ENCODE results near the gene AKIP1. TPM values are rescaled to one million over a fixed set of nuclear protein-coding genes. Genes with fewer than 3 reads are reported as not detected.

The AKIP1 gene
- total RNA-seq, 2 experiments from 2014 or later, result 25.2 to 28.2 TPM

DNA sequence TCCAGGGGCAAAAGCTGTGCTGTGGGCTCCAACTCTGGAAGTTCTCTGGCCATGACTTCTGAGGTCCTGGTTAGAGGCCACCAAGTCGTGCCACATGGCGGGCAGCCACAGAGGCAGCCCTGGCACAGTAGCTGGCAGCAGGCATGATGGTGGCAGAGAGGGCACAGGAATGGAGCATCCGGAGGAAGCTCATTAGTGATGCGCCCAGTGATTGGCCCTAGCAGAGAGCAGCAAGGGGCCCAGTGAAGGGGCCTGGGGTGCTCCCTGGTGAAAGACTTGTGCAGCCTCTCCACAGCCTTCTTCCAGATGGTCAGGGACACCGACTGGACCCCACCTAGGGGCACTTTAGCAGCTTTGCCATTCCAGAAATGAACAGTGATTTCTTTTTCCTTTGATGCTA lies 14.7 kb downstream of the AKIP1 start:
- POLR2A ChIA-PET, result interaction anchor here (0.6 to 0.8 kb wide), 2 partner anchors 15 to 623 kb away, joined by 3 to 5 read pairs; no protein-coding TSS in a partner anchor

DNA sequence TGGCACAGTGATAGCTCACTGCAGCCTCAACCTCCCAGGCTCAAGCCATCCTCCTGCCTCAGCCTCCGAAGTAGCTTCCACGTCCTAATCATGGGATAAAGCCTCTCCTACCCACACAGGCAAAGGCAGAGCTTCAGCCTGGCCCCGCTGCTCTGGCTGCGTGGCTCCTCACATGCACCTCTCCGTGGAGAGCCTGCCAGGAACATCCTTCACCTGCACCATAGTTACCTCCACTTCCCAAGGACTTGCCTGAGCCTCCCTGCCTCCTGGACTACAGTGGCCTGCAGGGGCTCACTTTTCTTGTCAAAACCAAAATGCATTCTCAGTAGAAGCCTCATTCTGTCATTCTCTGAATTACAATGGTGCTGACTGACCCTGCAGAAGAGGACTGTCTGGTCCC lies 15.2 kb downstream of the AKIP1 start:
- POLR2A ChIA-PET, result interaction anchor here (0.6 to 0.8 kb wide), 3 partner anchors 14 to 623 kb away, joined by 3 to 5 read pairs (median 3); no protein-coding TSS in a partner anchor
- CTCF ChIA-PET (ENCODE audit: unreplicated experiment), result no interaction called here

More for the DNA sequence above, 14.7 kb downstream of the AKIP1 start:
- H3K4me1 ChIP-seq (ENCODE audit: insufficient read depth, low read length, poor library complexity, severe bottlenecking), result no peaks in the 10 kb centered on the region
- no peak overlapping the region for H3K4me2 ChIP-seq (ENCODE audit: low read length)
- no peak for DNase-seq (ENCODE audit: low spot score)
- CTCF ChIA-PET (ENCODE audit: unreplicated experiment), result no interaction called here
- no TSS peak for BruUV-seq (replicated peaks)
- no peak overlapping the region for H2AFZ ChIP-seq (ENCODE audit: low read length)
- H4K20me1 ChIP-seq (ENCODE audit: insufficient read depth, low read length), result no peaks in the 10 kb centered on the region
- intact Hi-C loops (cut with micrococcal nuclease; ENCODE audit: unreplicated experiment), result no loop called here
- H3K9me3 ChIP-seq (ENCODE audit: low read length), result no peaks in the 10 kb centered on the region
- no peaks in the 10 kb centered on the region for H3K9me2 ChIP-seq (ENCODE audit: insufficient read depth, low read length)
- H3K4me3 ChIP-seq (ENCODE audit: low read depth, low read length, poor library complexity, severe bottlenecking), result no peak overlapping the region
- TF ChIP-seq EZH2phosphoT487 (IDR thresholded peaks at IDR 0.05; ENCODE audit: borderline replicate concordance, low read depth, low read length), result no peak
- TF ChIP-seq, protein P1, sequence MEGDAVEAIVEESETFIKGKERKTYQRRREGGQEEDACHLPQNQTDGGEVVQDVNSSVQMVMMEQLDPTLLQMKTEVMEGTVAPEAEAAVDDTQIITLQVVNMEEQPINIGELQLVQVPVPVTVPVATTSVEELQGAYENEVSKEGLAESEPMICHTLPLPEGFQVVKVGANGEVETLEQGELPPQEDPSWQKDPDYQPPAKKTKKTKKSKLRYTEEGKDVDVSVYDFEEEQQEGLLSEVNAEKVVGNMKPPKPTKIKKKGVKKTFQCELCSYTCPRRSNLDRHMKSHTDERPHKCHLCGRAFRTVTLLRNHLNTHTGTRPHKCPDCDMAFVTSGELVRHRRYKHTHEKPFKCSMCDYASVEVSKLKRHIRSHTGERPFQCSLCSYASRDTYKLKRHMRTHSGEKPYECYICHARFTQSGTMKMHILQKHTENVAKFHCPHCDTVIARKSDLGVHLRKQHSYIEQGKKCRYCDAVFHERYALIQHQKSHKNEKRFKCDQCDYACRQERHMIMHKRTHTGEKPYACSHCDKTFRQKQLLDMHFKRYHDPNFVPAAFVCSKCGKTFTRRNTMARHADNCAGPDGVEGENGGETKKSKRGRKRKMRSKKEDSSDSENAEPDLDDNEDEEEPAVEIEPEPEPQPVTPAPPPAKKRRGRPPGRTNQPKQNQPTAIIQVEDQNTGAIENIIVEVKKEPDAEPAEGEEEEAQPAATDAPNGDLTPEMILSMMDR (conservative IDR thresholded peaks at IDR 0.05; ENCODE audit: low read length), result no peak
- H3K79me2 ChIP-seq (ENCODE audit: insufficient read depth, low read depth, low read length), result no peaks in the 10 kb centered on the region
- no peak overlapping the region for H3K27ac ChIP-seq (ENCODE audit: low read depth, low read length, poor library complexity, severe bottlenecking)
- peaks cover 23% of the 10 kb centered on the region; the same call in 1 of the 2 replicates for H3K36me3 ChIP-seq (ENCODE audit: insufficient read depth, low read length)

DNA sequence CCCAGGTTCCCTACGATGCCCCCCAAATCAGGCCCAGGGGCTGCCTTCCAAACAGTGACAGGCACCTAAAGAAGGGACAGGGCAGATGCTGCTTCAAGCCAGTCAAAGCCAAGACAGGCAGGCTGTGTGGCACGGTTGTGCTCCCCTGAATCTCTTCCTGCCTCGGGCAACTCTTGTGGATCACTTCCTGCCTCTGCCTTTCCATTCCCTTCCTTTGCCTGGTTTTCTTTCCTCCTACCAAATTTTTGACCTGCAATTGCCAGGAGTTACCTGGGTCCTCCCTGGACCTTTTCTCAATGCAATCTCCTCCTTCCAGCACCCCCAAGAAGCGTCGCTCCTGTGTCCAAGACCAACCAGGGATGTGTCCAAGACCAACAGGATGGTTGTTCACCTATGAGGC lies 16.2 kb downstream of the AKIP1 start:
- POLR2A ChIA-PET, result no interaction called here
- BruUV-seq (replicated peaks), result no TSS peak
- no peak overlapping the region for H2AFZ ChIP-seq (ENCODE audit: low read length)

More for the DNA sequence above, 15.2 kb downstream of the AKIP1 start:
- H3K9me3 ChIP-seq (ENCODE audit: low read length), result no peaks in the 10 kb centered on the region
- intact Hi-C loops (cut with micrococcal nuclease; ENCODE audit: unreplicated experiment), result no loop called here
- BruUV-seq (replicated peaks), result no TSS peak
- no peaks in the 10 kb centered on the region for H4K20me1 ChIP-seq (ENCODE audit: insufficient read depth, low read length)
- TF ChIP-seq, protein P1 (conservative IDR thresholded peaks at IDR 0.05; ENCODE audit: low read length), result no peak
- no peak for TF ChIP-seq EZH2phosphoT487 (IDR thresholded peaks at IDR 0.05; ENCODE audit: borderline replicate concordance, low read depth, low read length)
- H3K9me2 ChIP-seq (ENCODE audit: insufficient read depth, low read length), result no peaks in the 10 kb centered on the region
- no peak overlapping the region for H3K4me2 ChIP-seq (ENCODE audit: low read length)
- H3K4me3 ChIP-seq (ENCODE audit: low read depth, low read length, poor library complexity, severe bottlenecking), result no peak overlapping the region
- H3K4me1 ChIP-seq (ENCODE audit: insufficient read depth, low read length, poor library complexity, severe bottlenecking), result no peaks in the 10 kb centered on the region
- H3K27ac ChIP-seq (ENCODE audit: low read depth, low read length, poor library complexity, severe bottlenecking), result no peak overlapping the region
- DNase-seq (ENCODE audit: low spot score), result no peak
- H2AFZ ChIP-seq (ENCODE audit: low read length), result no peak overlapping the region
- H3K36me3 ChIP-seq (ENCODE audit: insufficient read depth, low read length), result peaks cover 18% of the 10 kb centered on the region; the same call in 1 of the 2 replicates
- H3K79me2 ChIP-seq (ENCODE audit: insufficient read depth, low read depth, low read length), result no peaks in the 10 kb centered on the region

More for the DNA sequence above, 16.2 kb downstream of the AKIP1 start:
- Histone ChIP-seq H3K27ac (ENCODE audit: low read depth, low read length, poor library complexity, severe bottlenecking) (no peak overlapping the region), H3K36me3 (ENCODE audit: insufficient read depth, low read length) (peaks cover 10% of the 10 kb centered on the region; the same call in 1 of the 2 replicates), H3K4me1 (ENCODE audit: insufficient read depth, low read length, poor library complexity, severe bottlenecking) (no peaks in the 10 kb centered on the region), H3K4me2 (ENCODE audit: low read length) (no peak overlapping the region), H3K4me3 (ENCODE audit: low read depth, low read length, poor library complexity, severe bottlenecking) (no peak overlapping the region), H3K9me2 (ENCODE audit: insufficient read depth, low read length) (no peaks in the 10 kb centered on the region), H3K9me3 (ENCODE audit: low read length) (no peaks in the 10 kb centered on the region), H4K20me1 (ENCODE audit: insufficient read depth, low read length) (no peaks in the 10 kb centered on the region), H3K79me2 (ENCODE audit: insufficient read depth, low read depth, low read length) (no peaks in the 10 kb centered on the region)
- TF ChIP-seq EZH2phosphoT487 (IDR thresholded peaks at IDR 0.05; ENCODE audit: borderline replicate concordance, low read depth, low read length), result no peak
- TF ChIP-seq, protein P1 (conservative IDR thresholded peaks at IDR 0.05; ENCODE audit: low read length), result no peak
- CTCF ChIA-PET (ENCODE audit: unreplicated experiment), result no interaction called here
- DNase-seq (ENCODE audit: low spot score), result no peak
- intact Hi-C loops (cut with micrococcal nuclease; ENCODE audit: unreplicated experiment), result no loop called here

Data from OCI-LY7 (cell line).